ENCODE results near the gene RBM5.

Gene RBM5

GRCh38 chr3:50134367-50134766 is 45.6 kb downstream of the RBM5 start:
- Histone ChIP-seq H3K4me1 (ENCODE audit: low read length) (no peaks in the 10 kb centered on the region), H2AFZ (ENCODE audit: low read length) (no peak overlapping the region), H4K20me1 (ENCODE audit: insufficient read depth, low read length) (no peaks in the 10 kb centered on the region), H3K27ac (ENCODE audit: low read length) (no peak overlapping the region), H3K9me2 (replicated peaks; ENCODE audit: insufficient read depth, low read length) (no peaks in the 10 kb centered on the region), H3K9me3 (replicated peaks; ENCODE audit: insufficient read depth, low read length) (no peaks in the 10 kb centered on the region), H3K36me3 (replicated peaks; ENCODE audit: insufficient read depth, low read length) (no peaks in the 10 kb centered on the region), H3K4me2 (ENCODE audit: low read depth, low read length) (no peak overlapping the region), H3K79me2 (ENCODE audit: low read length) (no peaks in the 10 kb centered on the region), H3K27me3 (replicated peaks; ENCODE audit: insufficient read depth, low read length) (peaks cover 39% of the 10 kb centered on the region), H3K4me3 (ENCODE audit: low read length) (no peak overlapping the region), H3K9ac (ENCODE audit: low read length) (no peak overlapping the region), H3F3A (ENCODE audit: insufficient read depth, low read length) (no peaks in the 10 kb centered on the region)
- no peak for DNase-seq
- TF ChIP-seq CTCF (IDR thresholded peaks at IDR 0.05; ENCODE audit: low read length) = no peak
- no peak for TF ChIP-seq EZH2phosphoT487 (IDR thresholded peaks at IDR 0.05; ENCODE audit: low read length)
- TF ChIP-seq EZH2 (optimal IDR thresholded peaks at IDR 0.05; ENCODE audit: low read depth, low read length) = no peak

GRCh38 chr3:50135964-50136363 is 47.2 kb downstream of the RBM5 start:
- peaks cover 55% of the 10 kb centered on the region for H3K27me3 ChIP-seq (replicated peaks; ENCODE audit: insufficient read depth, low read length)
- TF ChIP-seq CTCF (IDR thresholded peaks at IDR 0.05; ENCODE audit: low read length) = no peak
- no peak for TF ChIP-seq EZH2phosphoT487 (IDR thresholded peaks at IDR 0.05; ENCODE audit: low read length)
- no peak for TF ChIP-seq EZH2 (optimal IDR thresholded peaks at IDR 0.05; ENCODE audit: low read depth, low read length)
- no peaks in the 10 kb centered on the region for H3K79me2 ChIP-seq (ENCODE audit: low read length)
- no peak overlapping the region for H3K27ac ChIP-seq (ENCODE audit: low read length)
- no peaks in the 10 kb centered on the region for H4K20me1 ChIP-seq (ENCODE audit: insufficient read depth, low read length)
- H3K9me2 ChIP-seq (replicated peaks; ENCODE audit: insufficient read depth, low read length) = no peaks in the 10 kb centered on the region
- no peak overlapping the region for H2AFZ ChIP-seq (ENCODE audit: low read length)
- DNase-seq = no peak
- H3K4me1 ChIP-seq (ENCODE audit: low read length) = no peaks in the 10 kb centered on the region
- H3K36me3 ChIP-seq (replicated peaks; ENCODE audit: insufficient read depth, low read length) = no peaks in the 10 kb centered on the region
- H3K9ac ChIP-seq (ENCODE audit: low read length) = no peak overlapping the region
- H3K9me3 ChIP-seq (replicated peaks; ENCODE audit: insufficient read depth, low read length) = no peaks in the 10 kb centered on the region
- H3F3A ChIP-seq (ENCODE audit: insufficient read depth, low read length) = no peaks in the 10 kb centered on the region
- no peak overlapping the region for H3K4me2 ChIP-seq (ENCODE audit: low read depth, low read length)
- H3K4me3 ChIP-seq (ENCODE audit: low read length) = no peak overlapping the region

GRCh38 chr3:50136714-50137405 is 48.1 kb downstream of the RBM5 start:
- no peaks in the 10 kb centered on the region for H3K9me3 ChIP-seq (replicated peaks; ENCODE audit: insufficient read depth, low read length)
- TF ChIP-seq EZH2phosphoT487 (IDR thresholded peaks at IDR 0.05; ENCODE audit: low read length) = no peak
- no peak for TF ChIP-seq EZH2 (optimal IDR thresholded peaks at IDR 0.05; ENCODE audit: low read depth, low read length)
- TF ChIP-seq CTCF (IDR thresholded peaks at IDR 0.05; ENCODE audit: low read length) = no peak
- no peak overlapping the region for H3K4me2 ChIP-seq (ENCODE audit: low read depth, low read length)
- H3K4me1 ChIP-seq (ENCODE audit: low read length) = no peaks in the 10 kb centered on the region
- H3K27ac ChIP-seq (ENCODE audit: low read length) = no peak overlapping the region
- no peaks in the 10 kb centered on the region for H3F3A ChIP-seq (ENCODE audit: insufficient read depth, low read length)
- no peak overlapping the region for H3K9ac ChIP-seq (ENCODE audit: low read length)
- no peak for DNase-seq
- peaks cover 57% of the 10 kb centered on the region for H3K27me3 ChIP-seq (replicated peaks; ENCODE audit: insufficient read depth, low read length)
- no peaks in the 10 kb centered on the region for H4K20me1 ChIP-seq (ENCODE audit: insufficient read depth, low read length)
- H3K9me2 ChIP-seq (replicated peaks; ENCODE audit: insufficient read depth, low read length) = no peaks in the 10 kb centered on the region
- no peaks in the 10 kb centered on the region for H3K79me2 ChIP-seq (ENCODE audit: low read length)
- no peak overlapping the region for H3K4me3 ChIP-seq (ENCODE audit: low read length)
- no peak overlapping the region for H2AFZ ChIP-seq (ENCODE audit: low read length)
- no peaks in the 10 kb centered on the region for H3K36me3 ChIP-seq (replicated peaks; ENCODE audit: insufficient read depth, low read length)
